Suppressor macrophage treated with lipopolysaccharide for 4 hours (primary cell): ENCODE results near the gene RPL12.
A peak's percentile ranks its signal among the peaks of the same experiment; 100 is the strongest.

ENCODE experiments used
- DNase-seq: peaks from one replicate; pipeline ENCODE4 v3.0.0-alpha.2; 2020

RPL12 gene

GRCh38 chr9:127466407-127466917 lies 15.3 kb upstream of the RPL12 start:
- DNase-seq, result peak; percentile 15

GRCh38 chr9:127463911-127464310 lies 12.7 kb upstream of the RPL12 start:
- DNase-seq, result peak; percentile 9

- DNase-seq, result no peak
Observed at GRCh38 chr9:127463382-127463781, 12.2 kb upstream of the RPL12 start.

DNA sequence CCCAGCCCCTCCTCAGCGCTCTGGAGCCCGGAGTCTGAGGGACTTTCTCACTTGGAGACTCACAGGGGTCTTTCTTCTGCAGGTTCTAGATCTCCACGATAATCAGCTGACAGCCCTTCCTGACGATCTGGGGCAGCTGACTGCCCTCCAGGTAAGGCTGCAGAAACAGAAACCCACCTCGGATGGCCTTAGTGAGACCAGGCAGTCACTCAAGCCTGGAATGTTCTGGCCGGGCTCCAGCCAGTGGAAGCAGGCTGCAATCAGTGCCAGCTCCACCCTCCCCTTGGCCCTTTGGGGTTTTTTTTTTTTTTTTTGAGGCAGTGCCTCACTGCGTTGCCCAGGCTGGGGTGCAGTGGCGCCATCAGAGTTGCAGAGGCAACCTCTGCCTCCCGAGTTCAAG lies 7.7 kb upstream of the RPL12 start:
- no peak for DNase-seq

GRCh38 chr9:127457191-127457878 lies 6.1 kb upstream of the RPL12 start:
- DNase-seq, result no peak

DNA sequence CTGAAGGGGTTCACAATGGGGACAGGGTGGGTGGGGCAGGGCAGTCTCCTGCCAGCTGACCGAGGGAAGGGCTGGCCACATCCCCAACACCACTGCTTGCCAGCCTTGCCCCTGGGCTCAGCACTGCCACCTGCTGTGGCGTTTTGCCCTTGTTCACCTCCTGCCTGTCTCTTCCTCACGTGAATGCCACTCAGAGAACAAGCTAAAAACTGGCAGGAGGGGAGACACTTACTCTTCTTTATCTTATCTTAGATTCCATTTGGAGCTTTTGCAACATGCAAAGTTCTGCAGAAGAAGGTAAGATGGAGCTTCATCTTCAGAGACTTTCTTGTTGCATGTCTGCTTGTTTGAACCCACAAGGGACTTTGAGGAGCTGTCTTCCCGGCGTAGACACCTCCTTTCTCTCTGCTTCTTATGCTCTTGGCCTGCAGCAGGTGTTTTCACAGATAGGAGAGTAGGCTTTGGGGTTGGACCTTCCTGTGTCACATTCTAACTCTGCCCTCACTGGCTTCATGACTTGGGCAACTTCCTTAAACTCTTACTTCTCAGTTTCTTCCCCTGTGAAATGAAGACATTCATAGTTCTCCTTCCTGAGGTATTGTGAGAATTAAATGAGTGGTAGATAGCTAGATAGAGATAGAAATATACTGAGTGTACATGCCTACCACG lies 4.3 kb upstream of the RPL12 start:
- DNase-seq, result peak; percentile 71

GRCh38 chr9:127452691-127453090 lies 1.5 kb upstream of the RPL12 start:
- DNase-seq, result no peak

- DNase-seq, result peak; percentile 67
Observed at GRCh38 chr9:127451858-127452656, 851 bp upstream of the RPL12 start.

DNA sequence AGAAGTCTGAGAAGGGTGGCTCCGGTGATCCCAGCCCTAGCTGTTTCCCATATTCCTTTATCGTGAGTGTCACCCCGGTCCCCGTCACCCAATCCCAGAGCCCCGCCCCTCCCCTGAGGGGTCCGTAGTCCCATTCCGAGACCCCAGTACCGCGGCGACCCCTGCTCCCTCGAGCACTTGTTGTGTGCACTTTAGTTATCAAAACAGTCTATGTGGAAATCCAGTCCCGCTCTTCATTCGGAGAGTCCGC lies 327 bp upstream of the RPL12 start:
- DNase-seq, result no peak

GRCh38 chr9:127450243-127450760 lies 904 bp downstream of the RPL12 start:
- DNase-seq, result peak; percentile 9

- no peak for DNase-seq
Observed at GRCh38 chr9:127449332-127449966, 1.8 kb downstream of the RPL12 start.

- no peak for DNase-seq
Observed at GRCh38 chr9:127448112-127448805, 2.9 kb downstream of the RPL12 start.

DNA sequence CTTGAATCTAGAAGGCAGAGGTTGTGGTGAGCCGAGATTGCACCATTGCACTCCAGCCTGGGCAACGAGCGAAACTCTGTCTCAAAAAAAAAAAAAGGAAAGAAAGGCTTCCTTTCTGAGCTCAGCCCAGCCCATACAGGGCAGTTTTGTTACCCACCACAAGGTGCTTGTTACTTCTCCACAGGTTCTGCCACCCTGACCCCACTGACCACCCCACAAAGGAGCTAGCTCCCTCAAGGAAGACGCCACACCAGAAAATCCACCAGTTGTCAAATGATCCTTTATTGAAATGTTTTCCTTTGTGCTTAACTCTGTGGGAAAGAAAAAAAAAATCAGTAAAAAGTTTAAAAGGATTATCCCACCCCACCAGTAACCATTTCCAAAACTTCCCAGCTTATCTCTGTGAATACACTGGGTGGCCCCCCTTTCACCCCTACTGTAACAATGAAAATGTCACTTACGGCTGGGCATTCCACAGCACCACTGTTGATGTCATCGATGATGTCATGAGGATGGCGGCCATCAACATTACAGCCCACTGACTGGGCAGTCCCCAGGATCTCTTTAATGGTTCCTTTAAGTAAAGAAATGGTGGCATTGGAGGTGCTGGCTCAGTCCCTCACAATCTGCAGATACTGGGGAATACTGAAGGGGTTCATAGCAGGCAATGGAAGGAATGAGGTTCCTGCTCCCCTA lies 3.6 kb downstream of the RPL12 start:
- peak; percentile 19 for DNase-seq

DNA sequence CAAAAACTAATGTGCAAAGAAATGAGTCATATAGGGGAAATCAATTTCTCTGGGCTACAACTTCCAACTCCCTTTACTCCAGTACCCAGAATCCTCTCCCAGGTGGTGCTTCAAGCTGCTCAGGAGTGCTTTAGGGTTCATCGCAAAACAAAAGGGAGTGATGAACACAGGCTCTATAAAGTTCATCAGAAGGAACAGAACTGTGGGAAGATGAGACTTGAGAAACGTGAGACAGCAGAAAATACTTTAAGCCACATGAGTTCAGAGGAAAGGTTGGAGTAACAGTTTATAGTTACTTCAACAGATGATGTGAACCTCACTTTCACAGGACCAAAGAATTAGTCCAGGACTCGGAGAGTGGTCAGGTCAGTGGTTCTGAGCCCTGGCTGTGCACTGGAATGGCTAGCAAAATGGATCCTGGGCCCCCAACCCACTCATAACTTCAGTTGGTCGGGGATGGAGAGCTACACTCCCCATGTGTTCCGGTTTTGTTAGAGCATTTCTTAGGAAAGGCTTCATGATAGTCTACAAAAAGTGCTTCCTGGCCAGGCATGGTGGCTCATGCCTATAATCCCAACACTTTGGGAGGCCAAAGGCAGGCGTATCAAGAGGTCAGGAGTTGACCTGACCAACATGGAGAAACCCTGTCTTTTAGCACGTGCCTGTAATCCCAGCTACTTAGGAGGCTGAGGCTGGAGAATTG lies 4.3 kb downstream of the RPL12 start:
- no peak for DNase-seq

DNA sequence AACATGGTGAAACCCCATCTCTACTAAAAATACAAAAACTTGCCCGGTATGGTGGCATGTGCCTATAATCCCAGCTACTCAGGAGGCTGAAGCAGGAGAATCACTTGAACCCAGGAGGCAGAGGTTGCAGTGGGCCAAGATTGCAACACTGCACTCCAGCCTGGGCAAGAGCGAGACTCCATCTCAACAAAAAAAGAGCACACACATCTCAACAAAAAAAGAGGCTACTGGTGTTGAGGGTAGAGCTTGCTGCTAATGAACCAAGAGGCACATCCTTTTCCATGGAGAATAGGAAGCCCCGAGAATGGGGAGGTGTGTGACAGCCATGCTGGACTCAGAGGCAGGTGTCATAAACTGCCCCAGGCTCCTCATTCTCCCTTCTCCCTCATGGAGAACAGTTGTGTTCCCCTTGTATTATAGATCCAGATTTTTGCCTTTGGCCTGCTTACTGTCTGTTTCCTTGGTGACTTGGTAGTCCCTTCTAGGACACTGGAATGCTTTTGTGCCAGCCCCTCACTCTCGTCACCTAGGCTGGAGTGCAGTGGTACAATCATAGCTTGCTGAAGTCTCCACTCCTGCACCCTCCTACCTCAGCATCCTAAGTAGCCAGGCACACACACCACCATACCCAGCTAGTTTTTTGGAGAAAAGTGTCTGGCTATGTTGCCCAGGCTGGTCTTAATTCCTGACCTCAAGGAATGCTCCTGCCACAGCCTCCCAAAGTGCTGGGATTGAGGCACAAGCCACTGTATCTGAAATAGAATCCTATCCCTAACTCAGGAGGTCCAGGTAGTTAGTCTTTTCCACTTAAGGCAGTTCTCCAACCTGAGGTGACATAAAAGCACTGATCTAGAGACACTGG lies 5.1 kb downstream of the RPL12 start:
- DNase-seq, result no peak

GRCh38 chr9:127444921-127445850 lies 6.0 kb downstream of the RPL12 start:
- DNase-seq, result no peak

DNA sequence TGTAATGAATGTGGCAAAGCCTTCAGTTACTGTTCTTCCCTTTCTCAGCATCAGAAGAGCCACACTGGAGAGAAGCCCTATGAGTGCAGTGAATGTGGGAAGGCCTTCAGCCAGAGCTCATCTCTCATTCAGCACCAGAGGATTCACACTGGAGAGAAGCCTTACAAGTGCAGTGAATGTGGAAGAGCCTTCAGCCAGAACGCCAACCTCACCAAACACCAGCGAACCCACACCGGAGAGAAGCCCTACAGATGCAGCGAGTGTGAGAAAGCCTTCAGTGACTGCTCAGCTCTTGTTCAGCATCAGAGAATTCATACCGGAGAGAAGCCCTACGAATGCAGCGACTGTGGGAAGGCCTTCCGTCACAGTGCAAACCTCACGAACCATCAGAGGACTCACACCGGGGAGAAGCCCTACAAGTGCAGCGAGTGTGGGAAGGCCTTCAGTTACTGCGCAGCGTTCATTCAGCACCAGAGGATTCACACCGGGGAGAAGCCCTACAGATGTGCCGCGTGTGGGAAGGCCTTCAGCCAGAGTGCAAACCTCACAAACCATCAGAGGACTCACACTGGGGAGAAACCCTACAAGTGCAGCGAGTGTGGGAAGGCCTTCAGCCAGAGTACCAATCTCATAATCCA lies 6.8 kb downstream of the RPL12 start:
- no peak for DNase-seq

- no peak for DNase-seq
Observed at GRCh38 chr9:127438394-127438793, 12.8 kb downstream of the RPL12 start.
